Measurements from ENCODE around the gene SLC37A1. TPM values are rescaled to one million over a fixed set of nuclear protein-coding genes. Genes with fewer than 3 reads are reported as not detected.

SLC37A1 gene
- total and polyA plus RNA-seq, 5 donors from 2014 or later, result 2.8 to 18.8 (median 3.6) TPM

- peaks cover 34% of the 10 kb centered on the region for H3K36me3 Mint-ChIP-seq
- H3K27ac Mint-ChIP-seq, result no peak overlapping the region
- H3K27me3 Mint-ChIP-seq, result no peaks in the 10 kb centered on the region
- H3K36me3 ChIP-seq (ENCODE audit: control insufficient read depth, insufficient read depth, low read length), result peaks cover 5% of the 10 kb centered on the region
- H3K27ac ChIP-seq (ENCODE audit: insufficient read depth, low read length, poor library complexity, severe bottlenecking), result no peak overlapping the region
- ATAC-seq (ENCODE audit: low read depth in 2 of 2), result no peak
- H3K9me3 Mint-ChIP-seq, result no peaks in the 10 kb centered on the region
- no peak overlapping the region for H3K4me3 ChIP-seq (ENCODE audit: low read depth, low read length)
- no peak for DNase-seq
- no peaks in the 10 kb centered on the region for H3K4me1 Mint-ChIP-seq
- no peaks in the 10 kb centered on the region for H3K9me3 ChIP-seq (ENCODE audit: control insufficient read depth in 2 of 2, low read length in 2 of 2)
- H3K4me1 ChIP-seq (ENCODE audit: control insufficient read depth, insufficient read depth, low read length, poor library complexity, severe bottlenecking), result no peaks in the 10 kb centered on the region
- H3K27me3 ChIP-seq (ENCODE audit: control insufficient read depth, insufficient read depth, low read length), result no peaks in the 10 kb centered on the region
- H3K4me3 Mint-ChIP-seq, result no peak overlapping the region
Observed at GRCh38 chr21:42567214-42567555, 53.5 kb downstream of the SLC37A1 start.

GRCh38 chr21:42567861-42568260, 54.2 kb downstream of the SLC37A1 start:
- H3K27me3 Mint-ChIP-seq, result no peaks in the 10 kb centered on the region
- ATAC-seq (ENCODE audit: low read depth in 2 of 2) (no peak), DNase-seq (no peak)
- no peak overlapping the region for H3K4me3 Mint-ChIP-seq
- peaks cover 2% of the 10 kb centered on the region for H3K36me3 ChIP-seq (ENCODE audit: control insufficient read depth, insufficient read depth, low read length)
- no peaks in the 10 kb centered on the region for H3K4me1 Mint-ChIP-seq
- no peak overlapping the region for H3K27ac ChIP-seq (ENCODE audit: insufficient read depth, low read length, poor library complexity, severe bottlenecking)
- no peak overlapping the region for H3K27ac Mint-ChIP-seq
- no peaks in the 10 kb centered on the region for H3K27me3 ChIP-seq (ENCODE audit: control insufficient read depth, insufficient read depth, low read length)
- peaks cover 33% of the 10 kb centered on the region for H3K36me3 Mint-ChIP-seq
- no peaks in the 10 kb centered on the region for H3K9me3 ChIP-seq (ENCODE audit: control insufficient read depth in 2 of 2, low read length in 2 of 2)
- no peak overlapping the region for H3K4me3 ChIP-seq (ENCODE audit: low read depth, low read length)
- no peaks in the 10 kb centered on the region for H3K4me1 ChIP-seq (ENCODE audit: control insufficient read depth, insufficient read depth, low read length, poor library complexity, severe bottlenecking)
- no peaks in the 10 kb centered on the region for H3K9me3 Mint-ChIP-seq

DNA sequence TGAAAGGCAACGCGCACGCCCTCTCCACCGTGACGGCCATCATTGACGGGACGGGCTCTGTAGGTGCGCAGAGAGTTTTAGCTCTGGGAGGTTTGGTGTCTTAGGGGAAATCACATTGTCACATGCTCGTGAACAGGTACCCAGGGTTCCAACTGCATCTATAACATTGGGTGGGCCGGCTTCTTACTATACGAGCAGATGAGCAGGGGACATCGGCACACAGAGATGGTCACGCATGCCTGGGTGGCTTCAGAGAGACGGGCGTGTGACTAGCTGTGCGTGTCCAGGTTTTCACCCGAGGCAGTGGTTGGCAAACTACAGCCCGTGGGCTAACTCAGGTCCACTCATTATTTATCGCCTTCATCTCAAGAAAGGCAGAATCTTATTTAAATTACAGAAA, 54.7 kb downstream of the SLC37A1 start:
- Histone ChIP-seq H3K27me3 (ENCODE audit: control insufficient read depth, insufficient read depth, low read length) (no peaks in the 10 kb centered on the region), H3K36me3 (ENCODE audit: control insufficient read depth, insufficient read depth, low read length) (no peaks in the 10 kb centered on the region), H3K27ac (ENCODE audit: insufficient read depth, low read length, poor library complexity, severe bottlenecking) (no peak overlapping the region), H3K4me3 (ENCODE audit: low read depth, low read length) (no peak overlapping the region), H3K9me3 (ENCODE audit: control insufficient read depth in 2 of 2, low read length in 2 of 2) (no peaks in the 10 kb centered on the region), H3K4me1 (ENCODE audit: control insufficient read depth, insufficient read depth, low read length, poor library complexity, severe bottlenecking) (no peaks in the 10 kb centered on the region)
- no peak overlapping the region for H3K27ac Mint-ChIP-seq
- no peaks in the 10 kb centered on the region for H3K4me1 Mint-ChIP-seq
- H3K36me3 Mint-ChIP-seq, result peaks cover 33% of the 10 kb centered on the region
- DNase-seq (no peak), ATAC-seq (ENCODE audit: low read depth in 2 of 2) (no peak)
- H3K4me3 Mint-ChIP-seq, result no peak overlapping the region
- no peaks in the 10 kb centered on the region for H3K9me3 Mint-ChIP-seq
- no peaks in the 10 kb centered on the region for H3K27me3 Mint-ChIP-seq

DNA sequence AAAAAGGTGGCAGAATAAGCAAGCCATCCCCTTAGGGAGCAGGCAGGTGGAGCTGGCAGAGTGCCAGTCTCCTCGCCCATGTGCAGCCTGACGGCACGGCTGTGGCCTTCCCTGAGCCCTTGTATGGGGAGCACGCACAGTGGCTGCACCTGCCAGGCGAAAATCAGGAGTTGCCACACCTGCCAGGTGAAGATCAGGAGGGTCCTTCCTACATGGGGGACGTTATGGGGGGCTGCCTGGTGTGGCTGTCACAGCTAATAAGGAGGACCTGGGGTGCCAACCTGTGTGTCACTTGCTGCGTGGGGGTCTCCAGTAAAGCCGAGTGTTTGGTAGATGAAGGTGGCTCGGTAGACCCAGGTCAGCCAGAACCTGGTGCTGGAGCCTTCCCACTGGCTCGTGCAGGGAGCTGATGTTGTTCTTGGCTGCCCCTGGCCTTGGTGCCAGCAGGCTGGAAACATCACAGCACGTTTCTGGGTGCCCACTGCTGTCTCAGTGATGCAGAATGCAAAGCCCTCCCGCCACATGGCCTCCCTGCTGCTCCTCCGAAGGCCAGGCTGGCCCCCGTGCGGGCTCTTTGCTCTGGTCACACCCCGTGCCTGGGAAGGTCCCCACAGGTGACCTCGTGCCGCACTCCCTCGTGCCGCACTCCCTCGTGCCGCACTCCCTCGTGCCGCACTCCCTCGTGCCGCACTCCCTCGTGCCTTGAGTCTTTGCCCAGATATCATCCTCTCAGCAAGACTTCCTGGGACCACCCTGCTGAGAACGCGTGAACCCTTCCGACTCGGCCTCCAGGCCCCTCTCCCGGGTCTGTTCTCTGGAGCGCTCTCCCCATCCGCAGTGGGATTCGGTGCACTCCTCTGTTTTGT, 55.4 kb downstream of the SLC37A1 start:
- no peaks in the 10 kb centered on the region for H3K36me3 ChIP-seq (ENCODE audit: control insufficient read depth, insufficient read depth, low read length)
- no peak overlapping the region for H3K27ac ChIP-seq (ENCODE audit: insufficient read depth, low read length, poor library complexity, severe bottlenecking)
- no peaks in the 10 kb centered on the region for H3K4me1 ChIP-seq (ENCODE audit: control insufficient read depth, insufficient read depth, low read length, poor library complexity, severe bottlenecking)
- no peaks in the 10 kb centered on the region for H3K27me3 Mint-ChIP-seq
- no peaks in the 10 kb centered on the region for H3K9me3 ChIP-seq (ENCODE audit: control insufficient read depth in 2 of 2, low read length in 2 of 2)
- no peaks in the 10 kb centered on the region for H3K27me3 ChIP-seq (ENCODE audit: control insufficient read depth, insufficient read depth, low read length)
- ATAC-seq (ENCODE audit: low read depth in 2 of 2), result no peak
- no peak overlapping the region for H3K27ac Mint-ChIP-seq
- no peaks in the 10 kb centered on the region for H3K4me1 Mint-ChIP-seq
- H3K4me3 Mint-ChIP-seq, result no peak overlapping the region
- no peak for DNase-seq
- no peak overlapping the region for H3K4me3 ChIP-seq (ENCODE audit: low read depth, low read length)
- H3K36me3 Mint-ChIP-seq, result peaks cover 27% of the 10 kb centered on the region
- H3K9me3 Mint-ChIP-seq, result no peaks in the 10 kb centered on the region

- H3K27ac Mint-ChIP-seq, result no peak overlapping the region
- H3K27me3 Mint-ChIP-seq, result no peaks in the 10 kb centered on the region
- H3K27me3 ChIP-seq (ENCODE audit: control insufficient read depth, insufficient read depth, low read length), result no peaks in the 10 kb centered on the region
- DNase-seq (no peak), ATAC-seq (ENCODE audit: low read depth in 2 of 2) (no peak)
- no peak overlapping the region for H3K27ac ChIP-seq (ENCODE audit: insufficient read depth, low read length, poor library complexity, severe bottlenecking)
- no peaks in the 10 kb centered on the region for H3K9me3 Mint-ChIP-seq
- peaks cover 27% of the 10 kb centered on the region for H3K36me3 Mint-ChIP-seq
- H3K4me3 Mint-ChIP-seq, result no peak overlapping the region
- no peaks in the 10 kb centered on the region for H3K9me3 ChIP-seq (ENCODE audit: control insufficient read depth in 2 of 2, low read length in 2 of 2)
- H3K4me1 Mint-ChIP-seq, result no peaks in the 10 kb centered on the region
- no peak overlapping the region for H3K4me3 ChIP-seq (ENCODE audit: low read depth, low read length)
- H3K4me1 ChIP-seq (ENCODE audit: control insufficient read depth, insufficient read depth, low read length, poor library complexity, severe bottlenecking), result no peaks in the 10 kb centered on the region
- no peaks in the 10 kb centered on the region for H3K36me3 ChIP-seq (ENCODE audit: control insufficient read depth, insufficient read depth, low read length)
Observed at GRCh38 chr21:42569732-42570301, 56.2 kb downstream of the SLC37A1 start.

DNA sequence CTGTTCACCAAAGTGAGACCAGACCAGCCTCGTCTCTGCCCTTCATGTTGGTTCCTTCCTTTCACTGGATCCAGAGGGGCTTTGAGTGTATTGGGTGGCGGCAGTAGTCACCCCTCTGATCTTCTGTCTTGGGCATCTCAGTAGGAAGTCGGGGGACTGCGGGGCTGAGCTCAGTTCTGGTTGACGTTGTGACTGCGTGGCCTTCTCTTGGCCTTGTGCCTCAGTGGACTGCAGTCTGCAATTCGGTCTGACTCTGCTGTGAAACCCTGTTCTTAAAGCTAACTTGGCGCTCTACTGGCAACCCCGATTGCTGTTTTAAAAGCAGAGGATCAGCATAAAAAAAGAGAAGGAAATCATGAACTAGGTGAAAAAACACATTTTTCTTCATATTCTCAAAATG, 56.7 kb downstream of the SLC37A1 start:
- Histone ChIP-seq H3K27ac (ENCODE audit: insufficient read depth, low read length, poor library complexity, severe bottlenecking) (no peak overlapping the region), H3K27me3 (ENCODE audit: control insufficient read depth, insufficient read depth, low read length) (no peaks in the 10 kb centered on the region), H3K4me1 (ENCODE audit: control insufficient read depth, insufficient read depth, low read length, poor library complexity, severe bottlenecking) (no peaks in the 10 kb centered on the region), H3K9me3 (ENCODE audit: control insufficient read depth in 2 of 2, low read length in 2 of 2) (no peaks in the 10 kb centered on the region), H3K36me3 (ENCODE audit: control insufficient read depth, insufficient read depth, low read length) (peaks cover 2% of the 10 kb centered on the region), H3K4me3 (ENCODE audit: low read depth, low read length) (no peak overlapping the region)
- H3K27ac Mint-ChIP-seq, result no peak overlapping the region
- ATAC-seq (ENCODE audit: low read depth in 2 of 2), result no peak
- no peaks in the 10 kb centered on the region for H3K4me1 Mint-ChIP-seq
- no peak for DNase-seq
- H3K36me3 Mint-ChIP-seq, result peaks cover 28% of the 10 kb centered on the region
- H3K9me3 Mint-ChIP-seq, result no peaks in the 10 kb centered on the region
- no peak overlapping the region for H3K4me3 Mint-ChIP-seq
- H3K27me3 Mint-ChIP-seq, result no peaks in the 10 kb centered on the region

DNA sequence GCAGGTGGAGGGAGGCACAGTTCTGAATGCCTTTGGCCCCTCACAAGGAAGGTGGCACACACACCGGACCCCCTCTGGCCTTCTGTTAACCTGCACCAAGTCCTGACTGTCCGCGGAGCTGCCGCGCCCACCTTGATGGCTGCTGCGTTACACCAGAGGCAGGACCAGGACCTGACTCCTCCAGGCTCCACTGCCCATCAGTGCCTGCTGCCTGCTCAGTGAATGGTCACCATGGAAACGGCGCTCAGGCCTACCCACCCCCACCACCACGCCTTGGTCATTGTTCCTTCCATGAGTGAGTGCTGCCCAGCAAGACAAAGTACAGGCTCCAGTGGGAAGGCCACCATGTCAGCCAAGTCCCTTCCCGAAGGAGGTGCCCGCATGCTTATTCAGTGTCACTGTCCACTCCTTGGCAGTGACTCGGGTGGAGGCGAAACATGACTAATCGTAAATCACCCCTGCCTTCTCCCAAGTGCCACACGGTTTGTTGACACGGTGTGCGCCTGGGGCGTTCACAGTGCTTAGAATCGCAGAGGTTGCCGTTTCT, 57.3 kb downstream of the SLC37A1 start:
- H3K4me3 ChIP-seq (ENCODE audit: low read depth, low read length), result no peak overlapping the region
- no peaks in the 10 kb centered on the region for H3K27me3 ChIP-seq (ENCODE audit: control insufficient read depth, insufficient read depth, low read length)
- H3K27ac Mint-ChIP-seq, result no peak overlapping the region
- no peak overlapping the region for H3K27ac ChIP-seq (ENCODE audit: insufficient read depth, low read length, poor library complexity, severe bottlenecking)
- no peak for DNase-seq
- H3K9me3 ChIP-seq (ENCODE audit: control insufficient read depth in 2 of 2, low read length in 2 of 2), result peaks cover 0 to under 1% of the 10 kb centered on the region in 2 experiments
- H3K4me1 ChIP-seq (ENCODE audit: control insufficient read depth, insufficient read depth, low read length, poor library complexity, severe bottlenecking), result no peaks in the 10 kb centered on the region
- no peaks in the 10 kb centered on the region for H3K27me3 Mint-ChIP-seq
- H3K9me3 Mint-ChIP-seq, result peaks cover 0 to 2% (median 0%) of the 10 kb centered on the region in 7 donors
- peaks cover 4% of the 10 kb centered on the region for H3K36me3 ChIP-seq (ENCODE audit: control insufficient read depth, insufficient read depth, low read length)
- H3K36me3 Mint-ChIP-seq, result peaks cover 34% of the 10 kb centered on the region
- no peak for ATAC-seq (ENCODE audit: low read depth in 2 of 2)
- no peaks in the 10 kb centered on the region for H3K4me1 Mint-ChIP-seq
- no peak overlapping the region for H3K4me3 Mint-ChIP-seq
